GM12891 (cell line): ENCODE data around the gene GRM1.
"Not testable (repeated sequence)": the region's sequence is repeated elsewhere in the genome, so short reads cannot be mapped to it uniquely, and the experiment has no call there.

Source experiments
- POLR2A ChIP-seq: IDR thresholded peaks from 2 replicates; pipeline ENCODE4 v1.6.1; 2011; ENCODE audit warnings: low read depth, low read length, control low read depth
- SPI1 ChIP-seq: IDR thresholded peaks from 2 replicates; pipeline ENCODE4 v1.6.1; 2011; ENCODE audit warnings: low read depth, low read length, control low read depth
- TAF1 ChIP-seq: IDR thresholded peaks from 2 replicates; pipeline ENCODE4 v1.6.1; 2011; ENCODE audit warnings: low read depth, low read length, control low read depth

GRCh38 chr6:146271163-146271562 is 242.3 kb downstream of the GRM1 start:
- TF ChIP-seq POLR2A, SPI1, TAF1: not testable (repeated sequence)
